H1 (cell line): ENCODE data around the gene CAVIN2. TPM values are rescaled to one million over a fixed set of nuclear protein-coding genes. Genes with fewer than 3 reads are reported as not detected.

ENCODE experiments used
- CTCF ChIA-PET: fragments of 300-600 bp; sonication (Branson Sonifier 250); formaldehyde crosslinking; loops from one replicate; lab custom pipeline; 2021; ENCODE audit not compliant: partially characterized antibody; lab: Charles Lee
- POLR2A ChIA-PET: fragments of 300-600 bp; sonication (Branson Sonifier 250); formaldehyde crosslinking; loops from one replicate; lab custom pipeline; 2021; ENCODE audit warnings: inconsistent platforms; ENCODE audit not compliant: partially characterized antibody; lab: Charles Lee
- DNase-seq, 2 experiments: peaks; one replicate each; pipeline versions ENCODE4 v3.0.0 to v3.0.0-alpha.2; 2010 to 2022; ENCODE audit warnings: low spot score in 2 of 2, low read depth in 1 of 2, mixed read lengths in 1 of 2
- FAIRE-seq: peaks from 2 replicates; lab custom pipeline; 2011; peaks lifted over from hg19 to GRCh38; lab: Jason Lieb, UNC
- H2AFZ ChIP-seq: 2 replicates; pipeline ENCODE4 v1.8.1; 2012; ENCODE audit warnings: low read length, inconsistent platforms
- H2AK5ac ChIP-seq: 2 replicates; pipeline ENCODE4 v1.6.1; 2013; ENCODE audit warnings: low read depth, low read length
- H2BK120ac ChIP-seq: replicated peaks from 2 replicates; pipeline ENCODE3; 2013; ENCODE audit warnings: low read depth, low read length, inconsistent platforms
- H2BK12ac ChIP-seq: 2 replicates; pipeline ENCODE4 v1.6.1; 2013; ENCODE audit warnings: low read depth, low read length
- H2BK15ac ChIP-seq: 2 replicates; pipeline ENCODE4 v1.6.1; 2013; ENCODE audit warnings: low read length
- H2BK20ac ChIP-seq: 2 replicates; pipeline ENCODE4 v1.6.1; 2013; ENCODE audit warnings: low read length
- H2BK5ac ChIP-seq: 2 replicates; pipeline ENCODE4 v1.6.1; 2013; ENCODE audit warnings: low read depth, low read length
- H3K14ac ChIP-seq: 2 replicates; pipeline ENCODE4 v1.6.1; 2013; ENCODE audit warnings: inconsistent platforms; ENCODE audit not compliant: insufficient read length
- H3K18ac ChIP-seq: 2 replicates; pipeline ENCODE4 v1.6.1; 2013; ENCODE audit warnings: low read length; ENCODE audit errors: extremely low read depth
- H3K23ac ChIP-seq: 2 replicates; pipeline ENCODE4 v1.6.1; 2013; ENCODE audit warnings: inconsistent platforms; ENCODE audit not compliant: insufficient read length
- H3K23me2 ChIP-seq: 2 replicates; pipeline ENCODE4 v1.6.1; 2013; ENCODE audit warnings: low read depth, low read length
- H3K27ac ChIP-seq: 2 replicates; pipeline ENCODE4 v1.6.1; 2011; ENCODE audit warnings: low read depth, low read length, inconsistent platforms
- H3K27me3 ChIP-seq, 4 experiments: replicated peaks in 1 of 4; 1 replicate in 1 of 4; 2 replicates in 3 of 4; pipeline versions ENCODE4 v1.6.1 to v1.8.1; 2011 to 2013; ENCODE audit warnings: low read length in 3 of 4, mild to moderate bottlenecking in 3 of 4, inconsistent platforms in 2 of 4, mixed read lengths in 2 of 4, moderate library complexity in 1 of 4; ENCODE audit not compliant: control insufficient read depth in 3 of 4, insufficient read depth in 3 of 4; ENCODE audit errors: extremely low read depth in 1 of 4
- H3K36me3 ChIP-seq, 4 experiments: 2 replicates each; pipeline versions ENCODE4 v1.6.1 to v1.8.1; 2011 to 2013; ENCODE audit warnings: mild to moderate bottlenecking in 4 of 4, low read length in 3 of 4, moderate library complexity in 2 of 4, control low read depth in 1 of 4, inconsistent platforms in 1 of 4; ENCODE audit not compliant: insufficient read depth in 4 of 4, control insufficient read depth in 2 of 4
- H3K4ac ChIP-seq: replicated peaks from 2 replicates; pipeline ENCODE3; 2013; ENCODE audit warnings: low read length, low read depth, mixed read lengths, inconsistent platforms; ENCODE audit not compliant: insufficient read length
- H3K4me1 ChIP-seq, 4 experiments: replicated peaks in 1 of 4; 1 replicate in 1 of 4; 2 replicates in 3 of 4; pipeline versions ENCODE4 v1.6.1 to v1.8.1; 2011 to 2013; ENCODE audit warnings: low read length in 3 of 4, inconsistent platforms in 2 of 4, mixed read lengths in 1 of 4; ENCODE audit not compliant: insufficient read depth in 4 of 4, control insufficient read depth in 3 of 4
- H3K4me2 ChIP-seq, 2 experiments: 2 replicates each; pipeline versions ENCODE4 v1.6.1 to v1.8.1; 2011 to 2013; ENCODE audit warnings: low read depth in 2 of 2, low read length in 2 of 2, control low read depth in 1 of 2, inconsistent platforms in 1 of 2, mild to moderate bottlenecking in 1 of 2; ENCODE audit not compliant: insufficient read depth in 1 of 2
- H3K4me3 ChIP-seq, 4 experiments: fragments of 200-600, 300-600 bp in 1 of 4; sonication (generic), shearing (Covaris generic), sonication (Bioruptor Twin) in 1 of 4; 2 replicates each; pipeline versions ENCODE4 v1.5.1 to v1.8.1; 2011 to 2016; ENCODE audit warnings: low read length in 4 of 4, low read depth in 3 of 4, control low read depth in 2 of 4, inconsistent platforms in 2 of 4, mild to moderate bottlenecking in 2 of 4, mixed read lengths in 1 of 4, moderate library complexity in 1 of 4; ENCODE audit not compliant: insufficient read depth in 2 of 4; ENCODE audit errors: extremely low read depth in 1 of 4
- H3K56ac ChIP-seq: replicated peaks from 2 replicates; pipeline ENCODE3; 2013; ENCODE audit warnings: low read depth, mild to moderate bottlenecking, mixed read lengths, low read length, inconsistent platforms; ENCODE audit not compliant: insufficient read length
- H3K79me1 ChIP-seq: 2 replicates; pipeline ENCODE4 v1.6.1; 2013; ENCODE audit warnings: low read depth, low read length, control low read depth
- H3K79me2 ChIP-seq, 2 experiments: 2 replicates each; pipeline versions ENCODE4 v1.6.1 to v1.8.1; 2012 to 2013; ENCODE audit warnings: low read length in 2 of 2, mild to moderate bottlenecking in 2 of 2, inconsistent platforms in 1 of 2; ENCODE audit not compliant: insufficient read depth in 2 of 2, control insufficient read depth in 1 of 2
- H3K9ac ChIP-seq, 4 experiments: replicated peaks in 1 of 4; 1 replicate in 1 of 4; 2 replicates in 3 of 4; pipeline versions ENCODE4 v1.6.1 to v1.8.1; 2011 to 2013; ENCODE audit warnings: low read depth in 3 of 4, low read length in 3 of 4, control low read depth in 2 of 4, mild to moderate bottlenecking in 2 of 4, moderate library complexity in 2 of 4, inconsistent platforms in 1 of 4; ENCODE audit errors: extremely low read depth in 1 of 4
- H3K9me3 ChIP-seq, 2 experiments: 2 replicates each; pipeline versions ENCODE4 v1.6.1 to v1.8.1; 2012 to 2013; ENCODE audit warnings: mild to moderate bottlenecking in 2 of 2, moderate library complexity in 2 of 2, control low read depth in 1 of 2, inconsistent platforms in 1 of 2, low read depth in 1 of 2, low read length in 1 of 2, mixed read lengths in 1 of 2; ENCODE audit not compliant: insufficient read depth in 2 of 2
- H4K20me1 ChIP-seq, 2 experiments: replicated peaks in 1 of 2; 2 replicates each; pipeline versions ENCODE3 to v1.8.1; 2011 to 2013; ENCODE audit warnings: inconsistent platforms in 2 of 2, low read length in 2 of 2, mild to moderate bottlenecking in 1 of 2; ENCODE audit not compliant: insufficient read depth in 2 of 2, control insufficient read depth in 1 of 2
- H4K5ac ChIP-seq: 2 replicates; pipeline ENCODE4 v1.6.1; 2013; ENCODE audit warnings: low read length, low read depth, mixed read lengths, inconsistent platforms; ENCODE audit not compliant: insufficient read length
- H4K8ac ChIP-seq: 2 replicates; pipeline ENCODE4 v1.8.0; 2013; ENCODE audit warnings: mild to moderate bottlenecking, moderate library complexity, low read length, inconsistent platforms; ENCODE audit not compliant: insufficient read depth; ENCODE audit errors: extremely low read depth
- H4K91ac ChIP-seq: replicated peaks from 2 replicates; pipeline ENCODE3; 2013; ENCODE audit warnings: low read length, mixed read lengths, inconsistent platforms; ENCODE audit not compliant: insufficient read length
- ATF3 ChIP-seq: IDR thresholded peaks from 2 replicates; pipeline ENCODE4 v1.6.1; 2011; ENCODE audit warnings: low read depth, mild to moderate bottlenecking, low read length; ENCODE audit not compliant: insufficient read depth
- BACH1 ChIP-seq: IDR thresholded peaks from 2 replicates; pipeline ENCODE4 v1.6.1; 2012; ENCODE audit warnings: low read length, improper control_type of control experiment
- CBX8 ChIP-seq: fragments of 300-800, 300-1000 bp; sonication (generic); IDR thresholded peaks from 2 replicates; pipeline ENCODE4 v1.7.1; 2016; ENCODE audit warnings: low read depth, low read length, borderline replicate concordance
- HDAC6 ChIP-seq: IDR thresholded peaks from one replicate; pipeline ENCODE4 v1.7.1; 2012; ENCODE audit warnings: low read depth, mild to moderate bottlenecking, inconsistent platforms, low read length, moderate library complexity
- KDM5A ChIP-seq: fragments of 200-600 bp; IDR thresholded peaks from 2 replicates; pipeline ENCODE4 v1.7.1; 2012; ENCODE audit warnings: mild to moderate bottlenecking, low read length, inconsistent platforms, mixed read lengths
- NRF1 ChIP-seq: IDR thresholded peaks from 2 replicates; pipeline ENCODE4 v1.6.1; 2011; ENCODE audit warnings: mild to moderate bottlenecking, low read depth, low read length, improper control_type of control experiment
- POLR2A ChIP-seq, 2 experiments: IDR thresholded peaks; 1 replicate in 1 of 2; 2 replicates in 1 of 2; pipeline ENCODE4 v1.6.1; 2011; ENCODE audit warnings: low read depth in 2 of 2, low read length in 2 of 2, mild to moderate bottlenecking in 2 of 2; ENCODE audit errors: control extremely low read depth in 1 of 2
- POU5F1 ChIP-seq: IDR thresholded peaks from 2 replicates; pipeline ENCODE4 v1.6.1; 2011; ENCODE audit warnings: low read depth, mild to moderate bottlenecking, low read length, moderate library complexity
- TEAD4 ChIP-seq: IDR thresholded peaks from 2 replicates; pipeline ENCODE4 v1.6.1; 2012; ENCODE audit warnings: low read depth, low read length, inconsistent platforms, mixed read lengths
- WGBS, 2 experiments: shearing (Covaris generic) in 1 of 2; methylation state at CpG; one replicate each; pipeline versions ENCODE4 v1.1.6 to v1.1.7; 2013 to 2015; ENCODE audit warnings: low lambda C conversion rate in 2 of 2, mixed read lengths in 2 of 2, inconsistent platforms in 1 of 2, low coverage in 1 of 2, missing lambda C conversion rate in 1 of 2; ENCODE audit not compliant: insufficient replicate concordance in 2 of 2, insufficient coverage in 1 of 2, insufficient read length in 1 of 2; ENCODE audit errors: extremely low coverage in 1 of 2, missing lambda C conversion rate in 1 of 2; 5-methylcytosine and 5-hydroxymethylcytosine counted together
- polyA plus RNA-seq, 7 experiments: library from polyadenylated mRNA; depleted of rRNA in 3 of 7; stranded (reverse) in 5 of 7; unstranded in 2 of 7; fragments of >200 nt in 5 of 7; fragments of 200-250 nt in 2 of 7; gene quantifications; 1 replicate in 5 of 7; 2 replicates in 1 of 7; 4 replicates in 1 of 7; pipeline versions ENCODE4 v1.2.1 to v1.2.3, GENCODE V29; 2011 to 2013; ENCODE audit warnings: missing spikeins in 2 of 7, mixed read lengths in 2 of 7
- total RNA-seq: library from RNA; stranded (reverse); fragmentation: NEBNext Ultra II Directional; extraction: Animal tissue kit (Norgen Biotek cat#: 25700); gene quantifications from 2 replicates; pipeline ENCODE4 v1.2.1, GENCODE V29; 2021

The CAVIN2 gene
- total and polyA plus RNA-seq, 2 of the 8 experiments (the other 6 are each of a cell fraction or from before 2014, with no cell fraction given) = 0.03 TPM; not detected in 1

GRCh38 chr2:191875859-191876258 is 29.0 kb upstream of the CAVIN2 start:
- H2BK15ac ChIP-seq = no peak overlapping the region
- FAIRE-seq = no peak
- H3K56ac ChIP-seq = no peak overlapping the region
- H3K4me3 ChIP-seq = no peak overlapping the region
- no peaks in the 10 kb centered on the region for H3K4me1 ChIP-seq
- H3K9ac ChIP-seq = no peak overlapping the region
- no peaks in the 10 kb centered on the region for H3K79me2 ChIP-seq
- H3K9me3 ChIP-seq = no peaks in the 10 kb centered on the region
- H3K27me3 ChIP-seq = no peaks in the 10 kb centered on the region
- no peak for TF ChIP-seq POLR2A (IDR thresholded peaks at IDR 0.05; ENCODE audit: control extremely low read depth in 1 of 2, low read depth in 2 of 2, low read length in 2 of 2)
- no peak for TF ChIP-seq TEAD4
- TF ChIP-seq NRF1 = no peak
- TF ChIP-seq ATF3 = no peak
- TF ChIP-seq CBX8 = no peak
- TF ChIP-seq KDM5A = no peak
- no peak for TF ChIP-seq BACH1
- no peak for TF ChIP-seq POU5F1
- no peak for TF ChIP-seq HDAC6
- TF ChIP-seq, all 59 proteins: peak for 0
- Histone ChIP-seq H2BK120ac (no peak overlapping the region), H2AK5ac (no peak overlapping the region), H2AFZ (no peak overlapping the region), H2BK12ac (no peak overlapping the region), H3K27ac (no peak overlapping the region), H3K18ac (no peak overlapping the region), H2BK5ac (no peak overlapping the region), H3K14ac (no peak overlapping the region), H4K91ac (no peak overlapping the region), H4K20me1 (no peaks in the 10 kb centered on the region), H3K23me2 (no peaks in the 10 kb centered on the region), H4K5ac (no peak overlapping the region), H3K79me1 (no peaks in the 10 kb centered on the region), H2BK20ac (no peak overlapping the region), H3K36me3 (no peaks in the 10 kb centered on the region), H3K4ac (no peak overlapping the region), H3K4me2 (no peak overlapping the region), H3K23ac (no peak overlapping the region), H4K8ac (no peak overlapping the region)
- ChIA-PET POLR2A (no interaction called here), CTCF (interaction anchor here (1.4 kb wide), 1 partner anchor 287 kb away, joined by 6 read pairs; no protein-coding TSS in a partner anchor)
- 95% methylated on average over 2 of the region's 2 CpGs; no CpG with 5 or more reads in 1 of the 2 experiments for WGBS, 2 experiments
- no peak for DNase-seq
